NCI-H1048 (cell line): Measurements from ENCODE around the gene TSEN54.
A peak's percentile ranks its signal among the peaks of the same experiment; 100 is the strongest.
"Not testable (repeated sequence)": the region's sequence is repeated elsewhere in the genome, so short reads cannot be mapped to it uniquely, and the experiment has no call there.

ENCODE experiments used
- DNase-seq: peaks from one replicate; lab custom pipeline; 2025; lab: John Stamatoyannopoulos, UW

Gene TSEN54

DNA sequence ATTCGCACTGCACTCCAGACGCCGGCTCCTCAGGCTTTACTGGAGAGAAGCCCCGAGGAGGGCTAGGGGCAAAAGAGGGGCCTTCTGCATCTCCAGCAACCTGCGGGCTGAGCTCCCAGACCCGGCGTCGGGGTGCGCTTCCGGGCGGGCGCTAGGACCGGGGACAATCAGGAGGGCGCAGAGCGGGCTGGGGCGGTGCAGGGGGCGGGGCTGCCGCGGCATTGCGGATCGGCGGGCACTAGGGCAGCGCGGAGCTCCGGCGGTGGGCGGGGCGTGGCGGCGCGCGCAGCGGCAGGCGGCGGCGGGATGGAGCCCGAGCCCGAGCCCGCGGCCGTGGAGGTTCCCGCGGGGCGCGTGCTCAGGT lies at the start of gene TSEN54:
Gene TSEN54 (plus strand): TSS at position 274 of the 364 bp plus-strand sequence. CDS start 33 bp downstream, at position 307.
- DNase-seq = peak; percentile 76

DNA sequence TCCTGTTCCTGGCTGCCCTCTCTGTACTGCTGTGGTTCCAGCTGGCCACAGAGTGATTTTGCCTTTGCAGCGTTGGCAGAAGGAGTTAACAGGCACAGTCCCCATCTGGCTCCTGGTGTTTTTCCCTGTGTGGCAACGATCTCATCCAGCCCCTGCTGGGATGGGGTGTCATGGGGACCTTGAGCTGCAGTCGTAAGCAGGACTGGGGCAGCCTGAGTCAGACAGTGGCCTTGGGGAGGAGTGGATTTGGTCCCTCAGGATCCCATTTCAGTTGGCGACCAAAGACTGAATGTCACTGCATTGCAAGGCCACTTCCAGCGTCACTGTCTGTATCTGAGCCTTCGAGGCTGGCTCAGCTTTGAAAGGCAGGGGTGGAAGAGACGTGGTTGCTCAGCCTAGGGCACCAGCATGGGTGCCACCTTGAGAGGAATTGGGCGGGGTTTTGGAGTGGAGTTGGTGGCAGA lies 48.0 kb upstream of the TSEN54 start:
- no peak for DNase-seq

DNA sequence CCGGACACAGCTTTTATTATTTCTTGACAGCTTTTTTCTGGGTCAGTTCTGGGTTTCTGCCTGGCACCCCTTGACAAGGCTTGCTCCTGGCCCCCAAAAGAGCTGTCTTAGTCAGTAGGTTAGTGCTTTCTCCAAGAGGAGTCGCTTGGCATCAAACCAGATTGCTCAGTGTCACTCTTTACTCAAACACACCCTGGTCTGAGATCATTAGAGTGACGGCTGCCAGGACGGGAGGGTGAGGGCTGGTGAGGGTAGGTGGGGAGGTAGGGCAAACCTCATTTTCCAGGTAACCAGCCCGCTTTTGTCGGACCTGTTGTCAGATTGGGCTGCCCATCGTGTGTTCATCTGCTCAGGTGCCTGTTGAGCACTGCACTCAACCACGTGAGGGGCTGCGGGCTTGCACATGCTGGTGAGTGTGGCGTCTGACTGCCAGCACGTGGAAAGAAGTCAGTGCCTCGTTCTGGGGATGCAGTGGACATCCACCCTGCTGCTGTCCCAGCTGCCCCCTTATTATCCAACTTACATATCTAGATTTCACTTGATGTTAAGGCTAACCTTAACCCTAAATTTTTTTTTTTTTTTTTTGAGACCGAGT lies 47.5 kb upstream of the TSEN54 start:
- DNase-seq = no peak

DNA sequence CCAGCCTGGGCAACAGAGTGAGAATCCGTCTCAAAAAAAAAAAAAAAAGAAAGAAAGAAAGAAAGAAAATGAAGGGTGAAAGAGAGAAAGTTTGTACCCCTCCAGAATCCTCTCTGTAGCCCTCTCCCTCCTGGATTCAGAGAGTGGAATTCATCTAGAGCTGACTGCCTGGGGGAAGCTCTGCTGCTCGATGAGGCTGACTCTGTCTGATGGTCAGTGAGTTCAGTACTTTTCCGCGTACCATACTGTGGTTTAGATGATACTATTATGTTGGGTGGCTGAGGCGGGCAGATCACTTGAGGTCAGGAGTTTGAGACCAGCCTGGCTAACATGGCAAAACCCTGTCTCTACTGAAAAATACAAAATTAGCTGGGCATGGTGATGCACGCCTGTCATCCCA lies 45.1 kb upstream of the TSEN54 start:
- DNase-seq = no peak

DNA sequence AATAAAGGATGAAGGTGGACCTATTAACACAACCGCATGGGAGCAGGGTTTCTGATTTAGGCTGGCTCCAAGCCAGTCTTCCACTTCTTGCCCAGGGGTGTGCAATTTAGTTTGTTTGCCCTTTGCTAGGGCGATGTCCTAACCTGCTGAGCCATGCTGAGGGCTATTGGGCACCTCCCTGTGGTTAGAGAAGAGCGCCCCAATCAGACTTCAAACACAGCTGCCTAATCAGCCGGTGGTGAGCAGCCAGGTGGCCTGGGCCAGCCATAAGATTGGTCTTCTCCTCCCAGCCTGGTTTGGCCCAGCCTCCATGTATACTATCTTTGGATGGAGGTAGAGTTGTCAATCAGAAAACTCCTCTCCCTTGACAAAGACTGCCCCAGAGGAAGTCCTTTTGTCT lies 44.2 kb upstream of the TSEN54 start:
- no peak for DNase-seq

DNA sequence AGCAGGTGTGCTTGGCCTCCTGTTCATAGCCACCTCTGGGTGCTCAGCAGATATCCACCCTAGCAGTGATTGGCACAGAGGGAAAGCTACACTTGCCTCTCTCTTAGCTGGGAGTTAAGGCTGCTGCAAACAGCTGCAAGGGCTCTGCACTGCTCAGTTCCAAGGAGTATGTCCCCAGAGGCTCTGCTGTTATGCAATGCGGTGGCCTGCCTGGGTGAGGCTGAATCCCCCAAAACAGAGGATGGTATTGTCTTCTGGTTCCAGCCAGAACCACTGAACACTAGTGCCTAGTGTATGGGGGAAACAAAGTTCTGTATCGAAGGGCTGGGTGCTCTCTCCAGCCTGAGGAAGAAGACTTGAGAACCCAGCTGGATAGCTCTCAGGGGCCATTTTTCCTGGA lies 43.1 kb upstream of the TSEN54 start:
- no peak for DNase-seq

DNA sequence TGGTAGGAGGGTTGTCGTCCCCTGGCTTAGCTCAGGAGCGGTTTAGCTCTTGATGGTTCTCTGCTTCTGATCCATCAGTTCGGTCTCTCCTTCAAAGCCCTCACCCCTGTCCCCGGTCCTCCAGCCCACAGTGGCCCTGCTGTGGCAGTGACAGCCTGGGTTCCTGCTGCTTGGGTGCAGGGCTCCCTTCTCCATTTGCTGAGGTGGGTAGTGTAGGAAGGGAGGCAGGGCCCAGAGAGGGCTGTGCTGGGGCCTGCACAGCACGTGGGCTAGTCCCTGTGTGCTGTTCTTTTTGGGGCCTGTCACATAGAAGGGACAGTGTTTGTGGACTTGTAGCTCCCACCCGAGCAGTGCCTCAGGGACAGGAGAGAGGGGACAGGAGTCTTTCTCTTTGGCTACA lies 41.6 kb upstream of the TSEN54 start:
- no peak for DNase-seq

DNA sequence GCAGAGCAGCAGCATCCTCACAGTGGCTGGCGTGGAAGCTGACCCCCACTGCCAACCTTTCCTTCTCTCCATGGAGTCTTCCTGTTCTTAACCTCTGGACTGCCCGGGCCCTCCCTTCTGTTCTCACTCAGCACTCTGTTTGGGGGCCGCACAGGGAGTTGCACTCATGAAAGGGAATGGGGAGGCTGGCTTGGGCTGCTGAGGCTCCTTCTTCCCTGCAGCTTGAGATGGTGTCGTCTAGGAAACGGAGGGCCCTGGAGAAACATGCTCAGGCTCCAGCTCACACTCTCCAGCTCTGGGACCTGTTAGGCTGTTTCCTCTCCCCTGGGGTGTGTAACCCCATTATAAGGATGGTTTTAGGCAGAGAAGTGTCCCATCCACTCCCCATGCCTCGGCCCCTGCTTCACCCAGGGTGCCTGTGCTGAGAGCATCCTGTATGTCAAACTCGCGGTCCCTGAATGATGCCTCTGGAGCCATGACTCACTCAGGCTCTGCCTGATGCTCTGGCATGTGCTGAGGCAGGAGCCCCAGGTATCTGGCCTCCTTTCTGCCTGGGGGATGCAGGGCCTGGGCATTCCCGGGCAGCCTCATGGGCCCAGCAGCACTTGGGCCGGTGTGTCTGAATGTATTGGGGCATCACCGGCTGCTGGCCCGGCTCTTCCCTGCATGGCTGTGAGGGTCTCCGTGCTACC lies 41.0 kb upstream of the TSEN54 start:
- DNase-seq = no peak

DNA sequence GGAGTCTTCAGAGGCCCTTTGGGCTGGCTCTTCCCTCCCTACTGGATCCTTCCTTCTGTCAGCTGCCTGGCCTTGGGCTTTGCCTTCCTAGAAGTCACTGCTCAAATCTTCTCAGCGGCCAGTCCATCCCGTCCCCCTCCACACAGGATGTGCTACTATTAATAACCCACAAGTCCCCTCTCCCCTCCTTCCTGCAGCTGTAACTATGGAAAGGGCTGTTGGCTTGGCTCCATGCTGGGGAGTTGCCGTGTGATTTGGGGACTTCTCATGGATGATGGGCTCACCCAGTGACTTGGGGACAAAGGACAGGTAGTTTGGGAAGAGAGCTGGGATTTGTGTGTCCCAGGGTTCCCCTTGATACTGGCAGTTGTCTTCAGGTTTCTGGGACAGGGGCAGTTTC lies 40.5 kb upstream of the TSEN54 start:
- DNase-seq = no peak

DNA sequence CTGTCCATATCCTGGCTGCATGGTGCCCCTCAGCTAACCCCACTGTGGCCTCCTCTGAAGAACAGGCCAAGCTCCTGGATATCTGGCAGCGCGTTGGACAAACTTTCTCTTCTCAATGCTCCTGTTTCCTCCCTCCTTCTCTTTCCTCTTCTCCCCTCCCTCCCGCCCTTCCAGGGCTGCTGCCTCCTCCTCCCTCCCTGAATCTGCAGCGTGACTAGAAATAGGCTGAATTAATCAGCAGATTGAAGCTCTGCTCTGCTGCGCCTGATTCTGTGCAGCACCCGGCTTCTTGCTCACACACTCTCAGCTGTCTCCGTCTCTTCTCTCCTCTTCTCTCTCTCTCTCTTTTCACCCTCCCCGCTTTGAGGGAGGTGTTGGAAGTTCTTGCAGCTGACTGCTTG lies 40.1 kb upstream of the TSEN54 start:
- DNase-seq = no peak

DNA sequence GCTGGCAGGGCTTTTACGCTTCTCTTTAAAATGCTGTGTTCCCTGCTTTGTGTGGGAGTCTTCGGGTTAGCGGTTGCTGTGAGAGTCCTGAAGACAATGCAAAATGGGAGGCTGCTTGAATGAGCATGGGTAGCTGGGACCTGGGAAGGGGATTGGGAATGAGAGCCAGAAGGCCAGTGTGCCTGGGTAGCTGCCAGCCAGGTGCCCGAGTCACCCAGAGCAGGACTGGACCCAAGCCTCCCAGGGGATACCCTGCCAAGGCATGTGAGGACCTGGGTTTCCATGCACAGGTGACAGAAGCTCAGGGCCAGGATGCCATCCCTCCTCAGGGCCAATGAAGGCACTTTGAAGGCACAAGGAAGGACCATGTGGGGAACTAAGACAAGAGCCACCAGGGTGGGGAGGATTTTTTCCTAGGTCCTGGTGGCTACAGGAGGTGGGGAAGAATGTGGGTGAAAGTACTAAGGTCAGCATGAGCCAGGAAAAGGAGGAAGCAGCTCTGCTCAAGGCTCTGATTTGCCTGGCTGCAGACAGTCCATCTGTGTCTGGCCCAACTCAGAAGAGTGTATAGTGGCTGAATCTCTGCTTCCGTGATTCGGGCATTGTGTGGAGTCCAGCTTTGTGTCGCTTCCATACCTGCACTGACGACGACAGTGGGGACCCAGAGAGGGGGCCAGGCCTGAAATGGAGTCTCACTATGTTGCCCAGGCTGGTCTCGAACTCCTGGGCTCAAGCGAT lies 39.4 kb upstream of the TSEN54 start:
- no peak for DNase-seq

DNA sequence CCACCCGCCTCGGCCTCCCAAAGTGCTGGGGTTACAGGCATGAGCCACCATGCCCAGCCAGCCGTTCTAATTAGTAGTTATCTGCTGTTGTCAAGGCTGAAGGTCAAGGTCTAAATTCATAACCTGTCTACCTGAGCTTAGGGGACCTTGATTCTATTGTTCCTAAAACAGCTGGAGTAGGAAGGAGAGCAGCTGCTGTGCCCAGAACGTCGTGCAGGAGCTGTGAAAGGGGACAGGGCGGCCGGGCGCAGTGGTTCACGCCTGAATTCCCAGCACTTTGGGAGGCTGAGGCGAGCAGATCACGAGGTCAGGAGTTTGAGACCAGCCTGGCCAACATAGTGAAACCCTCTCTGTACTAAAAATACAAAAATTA lies 38.9 kb upstream of the TSEN54 start:
- not testable (repeated sequence) for DNase-seq

DNA sequence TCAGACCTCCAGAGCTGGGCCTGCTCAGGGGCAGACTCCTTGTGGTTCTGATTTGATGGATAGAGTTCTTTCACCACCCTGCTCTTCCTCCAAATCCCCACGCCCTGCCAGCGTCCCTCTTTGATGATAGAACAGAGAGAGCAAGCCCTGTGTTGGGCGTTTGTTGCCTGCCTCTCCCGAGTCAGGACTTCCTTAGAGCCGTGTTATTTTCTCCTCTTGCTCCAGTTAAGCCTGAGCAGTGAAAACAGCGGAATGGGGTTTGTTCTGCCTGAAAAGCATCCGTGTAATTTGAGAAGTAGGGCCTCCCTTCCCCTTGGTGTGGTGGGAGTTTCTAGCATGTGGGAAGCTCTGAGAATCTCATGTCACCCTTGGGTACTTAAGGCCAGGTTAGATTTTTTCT lies 37.8 kb upstream of the TSEN54 start:
- DNase-seq = no peak

DNA sequence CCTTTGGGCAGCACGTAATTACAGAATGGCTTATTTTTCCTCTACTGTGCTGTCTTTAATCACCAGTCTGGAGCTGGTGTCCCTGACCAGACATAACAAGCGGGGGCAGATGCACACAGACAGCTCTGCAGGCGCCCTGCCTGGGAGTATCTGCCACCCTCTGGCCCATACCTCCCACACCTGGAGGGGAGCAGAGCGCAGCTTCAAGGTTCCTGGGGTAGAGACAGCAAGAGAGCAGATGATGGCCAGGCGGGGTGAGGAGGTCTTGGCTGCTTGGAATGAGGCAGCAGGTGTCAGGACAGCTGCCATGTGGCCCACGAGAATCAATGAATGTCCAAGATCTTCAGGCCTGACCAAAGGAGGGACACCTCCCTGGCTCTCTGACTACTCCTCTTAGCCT lies 36.0 kb upstream of the TSEN54 start:
- no peak for DNase-seq

DNA sequence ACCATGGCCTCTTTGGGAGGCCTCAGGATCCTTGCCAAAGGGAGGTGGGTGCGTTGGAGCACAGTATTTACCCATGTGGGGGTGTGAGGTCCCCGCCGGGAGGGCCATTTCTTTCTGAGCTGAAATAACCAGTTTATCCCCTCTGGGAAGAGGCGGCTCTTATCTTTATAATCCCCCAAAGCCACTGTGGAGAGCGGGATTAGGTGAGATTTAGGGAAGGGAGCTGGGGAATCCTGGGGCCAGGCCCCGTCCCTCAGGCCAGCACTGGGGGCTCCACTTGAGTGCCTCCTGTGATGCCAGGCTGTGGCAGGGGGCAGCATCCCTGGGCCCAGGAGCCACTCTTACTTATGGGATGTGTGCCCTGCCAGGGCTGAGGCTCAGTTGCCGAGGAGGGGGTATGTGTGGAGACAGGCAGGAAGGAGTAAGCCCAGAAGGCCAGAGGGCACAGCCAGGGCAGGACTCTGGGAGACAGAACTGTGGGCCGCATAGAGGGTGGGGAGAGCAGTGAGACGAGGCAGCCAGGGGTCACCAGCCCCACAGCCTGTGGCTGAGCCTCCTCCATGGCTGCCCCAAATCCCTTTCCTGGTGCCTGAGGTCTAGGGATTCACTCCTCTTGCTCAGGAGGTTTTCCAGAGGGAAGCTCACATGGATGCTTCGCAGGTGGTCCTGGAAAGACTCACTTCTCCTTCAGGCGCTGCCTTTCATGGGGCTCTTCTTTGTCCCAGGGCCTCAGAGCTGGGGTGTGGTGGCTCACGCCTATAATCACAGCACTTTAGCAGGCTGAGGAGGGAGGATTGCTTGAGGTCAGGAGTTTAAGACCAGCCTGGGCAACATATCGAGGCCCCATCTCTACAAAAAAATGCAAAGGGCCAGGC lies 34.9 kb upstream of the TSEN54 start:
- DNase-seq = no peak

DNA sequence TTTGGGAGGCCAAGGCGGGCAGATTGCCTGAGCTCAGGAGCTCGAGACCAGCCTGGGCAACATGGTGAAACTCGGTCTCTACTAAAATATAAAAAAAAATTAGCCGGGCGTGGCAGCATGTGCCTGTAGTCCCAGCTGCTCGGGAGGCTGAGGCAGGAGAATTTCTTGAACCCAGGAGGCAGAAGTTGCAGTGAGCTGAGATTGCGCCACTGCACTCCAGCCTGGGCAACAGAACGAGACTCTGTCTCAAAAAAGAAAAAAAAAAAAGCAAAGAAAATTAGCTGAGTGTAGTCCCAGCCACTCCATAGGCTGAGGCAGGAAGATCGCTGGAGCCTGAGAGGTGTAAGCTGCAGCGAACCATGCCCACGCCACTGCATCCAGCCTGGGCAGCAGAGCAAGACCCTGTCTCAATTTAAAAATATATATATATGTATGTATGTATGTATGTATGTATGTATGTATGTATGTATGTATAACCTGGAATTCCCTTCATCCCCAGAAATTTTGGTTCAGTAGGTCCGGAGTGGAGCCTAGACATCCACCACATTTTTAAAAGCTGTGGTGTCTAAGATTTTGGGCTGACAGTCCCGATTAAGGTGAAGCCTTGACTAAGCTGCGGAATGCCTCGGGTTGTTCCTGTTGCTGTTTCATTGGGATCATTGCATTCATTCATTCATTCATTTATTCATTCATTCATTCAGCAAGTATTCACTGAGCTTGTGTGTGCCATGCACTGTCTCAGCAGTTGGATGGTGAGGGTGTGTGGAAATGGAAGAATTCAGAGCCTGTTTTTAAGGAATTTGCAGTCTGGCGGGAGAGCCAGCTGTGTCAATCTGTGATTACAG lies 34.0 kb upstream of the TSEN54 start:
- DNase-seq = no peak

DNA sequence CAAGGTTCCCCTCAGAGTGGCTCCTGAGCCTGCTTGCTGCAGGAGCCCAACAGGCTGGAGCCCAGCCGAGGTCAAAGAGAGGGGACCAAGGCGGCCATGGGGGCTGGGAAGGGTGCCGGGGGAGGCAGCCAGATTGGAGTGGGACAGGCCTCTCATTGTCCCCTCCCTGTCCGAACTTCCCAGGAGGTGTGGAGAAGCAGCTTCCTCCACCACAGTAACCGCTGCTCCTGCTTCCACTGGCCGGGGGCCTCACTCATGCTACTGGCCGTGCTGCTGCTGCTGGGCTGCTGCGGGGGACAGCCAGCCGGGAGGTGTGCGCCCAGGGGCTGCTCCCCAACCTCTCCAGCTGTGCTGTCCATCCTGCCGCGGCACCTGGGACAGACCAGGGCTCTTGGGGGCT lies 30.6 kb upstream of the TSEN54 start:
- no peak for DNase-seq

DNA sequence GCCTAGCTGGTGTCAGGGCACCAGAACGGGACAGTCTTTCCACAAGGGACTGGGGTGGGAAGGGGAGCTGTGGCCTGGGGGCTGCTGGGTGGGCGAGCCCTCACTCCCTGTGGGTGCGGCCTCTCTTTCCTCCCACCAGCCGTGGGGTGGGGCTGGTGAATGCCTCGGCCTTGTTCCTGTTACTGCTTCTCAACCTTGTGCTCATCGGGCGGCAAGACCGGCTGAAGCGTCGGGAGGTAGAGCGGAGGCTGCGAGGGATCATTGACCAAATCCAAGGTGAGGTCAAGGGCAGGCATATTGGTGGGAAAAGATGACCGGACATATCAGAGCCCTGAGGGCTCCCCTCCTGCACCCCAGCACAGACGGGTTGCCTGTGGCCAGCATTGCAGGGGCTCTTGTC lies 30.2 kb upstream of the TSEN54 start:
- DNase-seq = no peak

DNA sequence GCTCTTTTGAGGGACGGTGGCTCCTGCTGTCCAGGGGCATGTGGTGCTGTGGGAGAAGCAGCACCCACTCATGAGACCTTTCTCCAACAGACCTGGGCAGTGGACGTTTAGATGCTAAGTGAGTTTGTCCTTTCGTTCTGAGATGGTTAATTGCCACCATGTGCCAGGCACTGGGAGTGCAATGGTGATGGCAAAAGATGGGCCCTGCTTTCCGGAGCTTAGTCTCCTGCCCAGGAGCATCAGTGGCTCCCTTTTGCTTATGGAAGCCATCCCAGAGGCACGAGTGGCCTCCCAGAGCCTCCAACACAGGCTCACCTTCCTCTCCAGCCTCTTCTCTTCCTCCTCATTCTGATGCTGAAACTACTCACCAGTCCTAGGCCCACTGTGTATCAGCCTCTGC lies 29.4 kb upstream of the TSEN54 start:
- no peak for DNase-seq

DNA sequence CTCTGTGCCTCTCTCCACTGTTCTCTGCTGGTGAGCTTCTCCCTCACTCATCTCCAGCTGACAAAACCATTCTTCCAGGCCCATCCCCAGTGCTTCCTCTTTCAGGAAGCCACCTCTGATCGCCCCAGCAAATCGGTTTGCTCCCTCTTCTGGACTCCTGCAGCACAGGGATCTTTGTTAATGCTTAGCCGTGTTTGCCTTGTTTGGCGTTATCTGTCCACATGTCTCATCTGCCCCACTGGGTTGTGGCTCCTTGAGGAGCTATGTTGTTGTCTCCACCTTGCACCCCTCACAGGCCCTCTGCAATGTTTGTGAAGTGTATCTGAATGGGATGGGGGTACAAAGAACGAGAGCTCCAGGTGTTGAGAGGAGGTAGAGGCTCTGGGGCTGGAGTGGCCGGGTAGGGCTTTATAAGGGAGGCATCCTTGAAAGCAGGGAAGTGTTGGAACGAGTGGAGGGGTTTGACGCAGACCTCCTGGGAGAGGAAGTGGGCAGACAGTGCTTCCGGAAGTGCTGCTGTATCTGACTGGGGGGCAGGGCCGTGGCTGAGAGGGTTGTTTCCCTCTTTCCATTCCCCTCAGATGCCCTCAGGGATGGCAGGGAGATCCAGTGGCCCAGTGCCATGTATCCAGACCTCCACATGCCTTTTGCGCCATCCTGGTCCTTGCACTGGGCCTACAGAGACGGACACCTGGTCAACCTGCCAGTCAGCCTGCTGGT lies 28.8 kb upstream of the TSEN54 start:
- DNase-seq = no peak
